Measurements from ENCODE around the gene TMPRSS3.

Gene TMPRSS3

GRCh38 chr21:42369821-42370220 is 26.0 kb downstream of the TMPRSS3 start:
- DNase-seq, result no peak

DNA sequence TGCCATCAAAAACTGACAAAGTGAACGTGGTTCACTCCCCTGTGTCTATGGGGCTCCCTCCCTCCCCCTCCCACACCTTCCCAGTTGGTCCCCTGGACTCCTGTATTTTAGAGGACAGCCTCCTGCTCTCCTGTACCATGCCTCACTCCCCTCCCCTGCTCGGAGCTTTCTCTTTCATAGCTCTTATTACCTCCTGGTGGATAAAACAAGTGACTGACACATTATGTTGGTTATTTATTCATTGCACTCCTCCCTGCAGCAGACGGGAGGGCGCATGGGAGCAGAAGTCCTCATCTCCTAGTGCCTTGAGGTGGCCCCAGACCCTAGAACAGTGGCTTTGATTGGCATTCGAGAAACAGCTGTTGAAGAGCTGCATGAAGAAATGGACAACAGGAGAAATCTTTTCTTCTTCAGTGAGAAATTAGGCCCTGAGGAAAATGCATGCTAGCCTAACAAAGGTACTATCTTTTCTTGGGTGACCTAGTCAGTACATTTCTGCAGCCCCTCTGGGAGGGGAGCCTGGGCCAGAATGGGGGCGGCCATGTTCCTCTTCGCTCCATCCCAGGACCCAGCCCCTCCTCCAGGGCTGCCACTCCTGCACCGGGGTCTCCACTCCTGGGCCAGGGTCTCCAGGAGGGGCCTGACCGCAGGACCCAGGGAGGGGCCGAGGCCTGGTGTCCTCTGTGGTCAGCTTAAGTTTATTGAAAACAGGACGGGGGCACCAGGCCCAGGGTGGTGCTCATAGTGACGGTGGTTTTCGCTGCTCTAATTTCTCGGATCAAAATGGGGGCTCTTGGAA is 28.3 kb downstream of the TMPRSS3 start:
- DNase-seq, result no peak

DNA sequence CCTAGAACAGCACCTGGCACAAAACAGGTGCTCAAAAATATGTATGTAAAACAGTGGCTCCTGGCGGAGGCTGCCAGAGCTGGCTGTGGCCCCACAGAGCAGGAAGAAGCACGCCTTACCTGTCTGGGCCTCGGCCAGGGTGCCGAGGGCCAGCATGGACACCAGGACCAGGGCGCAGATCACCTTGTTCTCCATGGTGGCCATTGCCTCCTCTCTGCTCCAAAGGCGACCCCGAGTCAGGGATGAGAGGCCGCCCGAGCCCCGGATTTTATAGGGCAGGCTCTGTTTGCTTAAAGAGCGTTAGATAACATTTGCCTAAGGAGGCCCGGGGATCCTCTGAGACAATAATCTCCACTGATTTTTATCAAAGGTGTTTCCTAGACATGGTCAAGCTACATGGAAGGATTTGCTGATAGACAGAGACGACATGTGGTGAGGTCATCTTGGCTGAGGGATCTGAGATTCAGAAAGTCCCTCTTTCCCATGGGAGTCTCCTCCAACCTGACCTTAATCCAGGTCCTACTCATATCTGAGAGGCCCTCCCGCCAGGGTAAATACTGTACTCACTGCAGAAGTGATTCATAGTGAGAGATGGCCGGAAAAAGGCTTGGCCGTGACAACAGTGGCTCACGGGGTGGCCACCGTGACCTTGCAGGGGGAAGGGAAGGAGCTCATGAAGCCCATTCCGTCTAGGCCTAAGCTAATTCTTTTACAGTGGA is 29.4 kb downstream of the TMPRSS3 start, which contains the start of gene TFF1:
TFF1 (minus strand) TSS at position 244 of the 719 bp plus-strand sequence; CDS start at position 204, 40 bp downstream.
- DNase-seq, result no peak

GRCh38 chr21:42365770-42366169 is 30.1 kb downstream of the TMPRSS3 start:
- no peak for DNase-seq

DNA sequence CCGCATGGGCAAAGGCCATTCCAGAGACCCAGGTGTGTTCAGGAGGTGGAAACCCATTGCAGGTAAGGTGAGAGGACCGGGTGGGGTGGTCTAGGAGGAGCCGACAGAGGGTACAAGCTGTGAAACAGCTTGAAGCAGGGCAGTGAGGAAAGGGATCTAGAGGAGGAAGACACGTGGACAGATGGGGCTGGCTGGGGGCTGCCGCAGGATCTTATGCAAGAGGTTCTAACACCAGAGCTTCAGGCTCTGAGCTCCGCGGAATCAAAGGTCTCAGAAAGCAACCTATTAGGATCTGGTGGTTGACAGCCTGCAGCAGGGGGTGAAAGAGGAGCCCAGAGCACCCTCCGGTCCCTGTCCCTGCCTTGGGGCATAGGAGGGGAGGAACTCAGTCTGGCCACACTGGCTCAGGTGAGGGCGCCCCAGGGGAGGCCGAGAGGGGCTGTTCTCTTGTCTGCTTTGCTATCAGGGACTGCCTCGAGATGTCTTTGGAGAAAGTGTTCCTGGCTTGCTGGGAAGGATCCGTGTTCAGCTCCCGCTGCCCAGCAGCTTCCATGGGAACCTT is 31.5 kb downstream of the TMPRSS3 start:
- no peak for DNase-seq

DNA sequence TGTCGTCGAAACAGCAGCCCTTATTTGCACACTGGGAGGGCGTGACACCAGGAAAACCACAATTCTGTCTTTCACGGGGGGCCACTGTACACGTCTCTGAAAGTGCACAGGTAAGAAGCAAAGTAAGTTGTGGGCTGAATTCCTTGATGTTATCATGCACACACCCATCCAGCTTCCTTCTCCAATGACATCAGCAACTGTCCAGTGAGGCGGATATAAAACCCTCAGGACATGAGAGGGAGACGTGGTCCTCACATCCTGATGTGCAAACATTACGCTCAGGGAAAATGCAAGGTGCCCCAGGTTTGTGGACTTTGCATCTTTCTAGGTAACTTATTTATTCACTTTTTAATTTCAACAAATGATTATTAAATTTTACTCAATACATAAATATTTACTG is 32.5 kb downstream of the TMPRSS3 start:
- DNase-seq, result no peak

DNA sequence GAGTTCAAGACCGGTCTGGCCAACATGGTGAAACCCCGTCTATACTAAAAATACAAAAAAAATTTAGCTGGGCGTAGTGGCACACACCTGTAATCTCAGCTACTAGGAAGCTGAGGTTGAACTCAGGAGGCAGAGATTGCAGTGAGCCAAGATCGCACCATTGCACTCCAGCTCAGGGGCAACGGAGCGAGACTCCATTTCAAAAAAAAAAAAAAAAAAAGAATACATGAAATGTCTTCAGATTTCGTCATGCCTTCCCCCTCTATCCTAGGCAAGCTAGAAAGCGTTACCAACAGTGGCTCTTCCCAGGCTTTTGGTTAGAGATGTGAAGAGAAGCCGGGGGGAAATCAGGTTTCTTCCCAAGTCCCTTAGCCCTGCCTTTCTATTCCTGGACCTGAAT is 33.2 kb downstream of the TMPRSS3 start:
- no peak for DNase-seq

- DNase-seq, result no peak
These were observed 33.7 kb downstream of the TMPRSS3 start for GRCh38 chr21:42362198-42362597.

DNA sequence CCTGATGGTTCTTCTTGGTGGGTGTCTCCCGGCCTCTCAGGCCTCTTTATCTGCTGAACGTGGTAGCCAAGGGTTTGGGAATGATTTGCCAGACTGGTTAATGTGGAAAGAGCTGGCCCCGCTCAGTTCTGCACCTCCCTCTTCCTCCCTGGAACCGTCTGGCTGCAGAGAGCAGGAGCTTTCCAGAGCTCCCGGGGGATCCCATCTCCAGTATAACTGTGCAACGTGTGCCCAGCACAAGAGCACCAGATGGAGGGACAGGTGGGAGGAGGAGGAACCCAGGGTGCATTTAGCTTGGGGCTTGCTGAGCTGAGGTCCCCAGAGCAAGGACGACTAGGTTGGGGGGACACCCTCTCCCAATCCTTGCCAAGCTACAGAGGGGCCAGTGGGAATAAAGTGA is 34.6 kb downstream of the TMPRSS3 start:
- DNase-seq, result no peak

GRCh38 chr21:42360317-42360716 is 35.5 kb downstream of the TMPRSS3 start:
- DNase-seq, result no peak

GRCh38 chr21:42358937-42359336 is 36.9 kb downstream of the TMPRSS3 start:
- no peak for DNase-seq

DNA sequence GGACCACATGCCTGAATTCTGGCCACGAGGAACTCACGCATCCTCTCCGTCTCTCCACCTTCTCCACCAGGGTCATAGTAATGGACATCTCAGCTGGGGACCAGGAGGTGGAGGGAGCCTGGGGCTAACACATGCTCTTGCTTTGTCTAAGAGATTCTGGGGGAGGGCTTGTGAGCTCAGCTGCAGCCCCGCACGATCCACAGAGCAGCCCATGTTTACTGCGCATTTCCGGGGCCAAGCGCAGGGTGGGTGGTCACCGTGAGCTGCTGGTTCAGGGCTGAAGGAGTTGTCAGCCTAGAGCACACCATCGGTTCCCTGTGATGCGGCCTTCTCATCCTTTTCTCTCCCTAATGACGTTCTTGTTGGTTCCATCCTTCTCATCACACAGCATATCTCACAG is 37.6 kb downstream of the TMPRSS3 start:
- no peak for DNase-seq

- DNase-seq, result no peak
These were observed 38.5 kb downstream of the TMPRSS3 start for GRCh38 chr21:42357307-42357706.

DNA sequence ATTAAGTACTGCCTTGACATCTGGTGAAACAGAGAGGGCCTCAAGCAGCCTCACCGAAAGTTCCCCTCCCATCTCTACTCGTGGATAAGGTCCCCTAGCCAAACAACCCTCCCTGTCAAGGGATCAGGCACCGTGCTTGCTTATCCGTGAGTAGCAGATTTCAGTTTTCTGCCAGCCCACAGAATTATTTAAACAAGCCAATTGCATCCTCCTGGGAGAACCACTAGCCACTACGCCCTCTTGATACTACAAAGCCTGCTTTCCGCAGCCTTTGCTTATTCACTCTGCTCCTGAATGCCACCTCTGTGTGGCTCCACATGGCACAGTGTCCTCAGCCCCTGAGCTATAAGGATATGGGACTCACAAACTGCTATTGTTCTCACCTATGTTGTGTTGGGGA is 39.2 kb downstream of the TMPRSS3 start:
- DNase-seq, result no peak

DNA sequence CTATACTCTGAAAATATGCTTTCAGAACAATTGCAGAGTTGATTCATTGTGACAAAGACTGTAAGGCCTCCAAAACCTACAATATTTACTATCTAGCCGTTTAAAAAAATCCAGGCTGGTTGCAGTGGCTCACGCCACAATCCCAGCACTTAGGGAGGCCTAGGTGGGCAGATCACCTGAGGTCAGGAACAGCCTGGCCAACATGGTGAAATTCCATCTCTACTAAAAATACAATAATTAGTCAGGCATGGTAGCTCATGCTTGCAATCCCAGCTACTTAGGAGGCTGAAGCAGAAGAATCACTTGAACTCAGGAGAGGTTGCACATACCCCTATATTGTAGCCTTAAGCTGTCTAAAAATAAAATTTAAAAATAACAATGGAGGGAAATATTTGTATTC is 39.8 kb downstream of the TMPRSS3 start:
- DNase-seq, result no peak

GRCh38 chr21:42353623-42354022 is 42.2 kb downstream of the TMPRSS3 start:
- DNase-seq, result peak; percentile 28

- peak; percentile 48 for DNase-seq
These were observed 43.3 kb downstream of the TMPRSS3 start for GRCh38 chr21:42352441-42353095.

DNA sequence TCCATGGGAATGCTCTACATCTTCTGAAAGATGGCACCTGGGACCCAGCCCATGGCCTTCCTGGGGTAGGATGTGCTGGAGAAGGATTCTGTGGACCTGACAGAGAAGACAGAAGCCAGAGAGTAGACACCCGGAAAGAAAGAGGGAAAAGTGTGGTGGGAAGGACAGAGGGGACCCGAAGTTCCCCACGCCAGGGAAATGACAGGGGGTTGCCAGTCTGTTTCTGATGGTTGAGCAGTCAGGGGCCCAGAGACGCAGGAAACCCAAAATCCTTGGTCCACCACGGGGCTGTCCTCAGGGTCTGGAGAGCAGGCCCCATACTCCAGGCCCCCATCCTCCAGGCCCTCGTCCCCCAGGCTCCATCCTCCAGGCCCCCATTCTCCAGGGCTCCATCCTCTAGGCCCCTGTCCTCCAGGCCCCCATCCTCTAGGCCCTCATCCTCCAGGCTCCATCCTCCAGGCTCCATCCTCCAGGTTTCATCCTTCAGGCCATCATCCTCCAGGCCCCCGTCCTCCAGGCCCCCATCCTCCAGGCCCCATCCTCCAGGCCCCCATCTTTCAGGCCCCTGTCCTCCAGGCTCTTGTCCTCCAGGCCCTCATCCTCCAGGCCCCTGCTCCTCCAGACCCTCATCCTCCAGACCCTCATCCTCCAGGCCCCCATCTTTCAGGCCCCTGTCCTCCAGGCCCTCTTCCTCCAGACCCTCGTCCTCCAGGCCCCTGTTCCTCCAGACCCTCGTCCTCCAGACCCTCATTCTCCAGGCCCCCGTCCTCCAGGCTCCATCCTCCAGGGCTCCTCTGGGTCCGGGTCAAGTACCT is 44.0 kb downstream of the TMPRSS3 start:
- DNase-seq, result peak; percentile 50

DNA sequence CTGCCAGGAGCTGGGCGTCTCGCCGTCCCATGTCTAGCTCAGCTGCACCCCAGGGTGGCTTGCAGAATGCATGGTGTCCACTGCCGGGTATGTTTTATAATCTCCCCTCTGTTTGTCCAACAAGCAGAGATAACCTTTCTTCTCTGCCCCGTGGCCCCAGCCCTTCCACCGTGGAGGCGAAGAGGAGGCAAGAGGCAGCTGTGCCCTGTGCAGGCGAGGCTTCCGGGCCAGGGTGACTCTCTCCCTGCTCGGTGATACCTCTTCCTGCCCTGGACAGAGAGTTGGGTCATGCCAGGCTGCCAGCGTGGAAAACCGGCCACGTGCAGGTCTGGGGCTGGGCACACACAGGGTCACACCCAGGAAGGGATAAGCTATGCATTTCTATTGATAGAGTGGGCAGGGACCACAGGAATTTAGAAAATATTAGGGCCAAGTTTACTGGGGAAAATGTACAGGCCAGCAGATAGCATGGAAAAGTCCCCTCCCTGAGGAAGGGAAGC is 44.9 kb downstream of the TMPRSS3 start, which contains the start of gene TFF2:
TFF2 (minus strand) TSS at position 68 of the 500 bp plus-strand sequence; CDS start at position 31, 37 bp downstream.
- DNase-seq, result peak; percentile 41

DNA sequence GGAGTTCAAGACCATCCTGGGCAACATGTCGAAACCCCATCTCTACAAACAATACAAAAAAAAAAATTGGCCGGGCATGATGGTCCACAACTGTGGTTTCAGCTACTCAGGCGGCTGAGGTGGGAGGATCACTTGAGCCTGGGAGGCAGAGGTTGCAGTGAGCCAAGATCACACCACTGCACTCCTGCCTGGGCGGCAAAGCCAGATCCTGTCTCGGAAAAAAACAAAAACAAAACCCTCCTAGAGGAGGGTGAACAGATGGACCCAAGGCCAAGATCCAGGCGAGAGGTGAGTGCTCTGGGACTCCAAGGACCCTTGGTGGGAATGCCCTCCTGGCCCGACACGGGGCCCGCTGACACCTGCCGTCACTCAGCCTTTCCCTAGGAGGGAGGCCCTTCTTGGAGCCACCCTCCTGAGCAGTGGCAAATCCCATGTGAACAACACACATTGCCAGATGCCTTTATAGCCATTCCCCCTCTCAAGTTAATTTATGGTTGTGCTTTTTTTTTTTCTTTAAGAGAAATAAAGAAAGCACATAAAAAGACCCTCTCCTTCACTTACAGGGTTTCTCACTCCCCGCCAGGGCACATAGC is 45.4 kb downstream of the TMPRSS3 start:
- DNase-seq, result peak; percentile 36

DNA sequence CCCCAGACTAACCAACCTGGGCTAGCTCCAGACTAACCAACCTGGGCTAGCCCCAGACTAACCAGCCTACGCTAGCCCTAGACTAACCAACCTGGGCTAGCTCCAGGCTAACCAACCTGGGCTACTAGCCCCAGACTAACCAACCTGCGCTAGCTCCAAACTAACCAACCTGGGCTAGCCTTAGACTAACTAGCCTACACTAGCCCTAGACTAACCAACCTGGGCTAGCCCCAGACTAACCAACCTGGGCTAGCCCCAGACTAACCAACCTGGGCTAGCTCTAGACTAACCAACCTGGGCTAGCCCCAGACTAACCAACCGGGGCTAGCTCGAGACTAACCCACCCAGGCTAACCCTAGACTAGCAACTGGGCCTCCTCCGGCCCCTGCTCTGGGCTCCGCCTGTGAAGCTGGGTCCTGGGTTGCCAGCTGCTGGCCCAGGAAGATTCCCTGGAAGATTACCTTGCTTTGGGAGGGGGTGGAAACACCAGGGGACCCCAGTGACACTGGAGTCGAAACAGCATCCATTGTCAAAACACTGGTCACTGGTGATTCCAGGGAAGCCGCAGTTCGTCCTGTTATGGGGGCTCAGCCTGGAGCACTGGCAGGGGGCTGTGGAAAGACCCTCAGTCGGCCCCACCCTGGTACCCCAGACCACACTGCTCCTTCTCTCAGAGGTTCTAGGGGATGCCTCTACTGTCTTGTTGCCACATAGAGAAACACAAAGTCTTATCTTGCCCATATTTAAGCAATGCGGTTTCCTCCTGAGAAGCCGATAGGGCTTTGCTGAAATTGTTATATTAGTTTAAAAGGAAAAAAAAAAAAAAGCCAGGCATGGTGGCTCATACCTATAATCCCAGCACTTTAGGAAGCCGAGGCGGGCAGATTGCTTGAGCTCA is 46.2 kb downstream of the TMPRSS3 start:
- peak; percentile 50 for DNase-seq

All from activated effector memory CD4-positive, alpha-beta T cell treated with anti-CD3 and anti-CD28 coated beads, Interleukin-2, amount 50 U/mL, for 16 hours (primary cell).